ENCODE results near the gene DDX42. TPM values are rescaled to one million over a fixed set of nuclear protein-coding genes. Genes with fewer than 3 reads are reported as not detected.
A peak's percentile ranks its signal among the peaks of the same experiment; 100 is the strongest.

DDX42 gene
- total RNA-seq, 2 experiments from 2014 or later: 112 to 117 TPM

GRCh38 chr17:63800783-63801182 lies 26.8 kb downstream of the DDX42 start:
- Mint-ChIP-seq H3K4me1 (ENCODE audit: low read depth) (no peaks in the 10 kb centered on the region), H3K4me3 (no peak overlapping the region), H3K36me3 (ENCODE audit: low read depth) (peaks cover 91% of the 10 kb centered on the region), H3K27ac (no peak overlapping the region), H3K9me3 (no peaks in the 10 kb centered on the region), H3K27me3 (no peaks in the 10 kb centered on the region)
- no peak for DNase-seq
- no peak for TF ChIP-seq CTCF (IDR thresholded peaks at IDR 0.05)
- ChIA-PET POLR2A (no interaction called here), CTCF (interaction anchor here (1.8 to 2.6 kb wide), 2 partner anchors 9 to 48 kb away, joined by 6 read pairs; no protein-coding TSS in a partner anchor)
- ATAC-seq (ENCODE audit: poor library complexity): no peak
- peaks cover 87% of the 10 kb centered on the region for H3K36me3 ChIP-seq (ENCODE audit: insufficient read depth, low read length)
- intact Hi-C loops (cut with DNase I, micrococcal nuclease): no loop called here
- H3K27me3 ChIP-seq (ENCODE audit: control insufficient read depth in 1 of 2, insufficient read depth in 2 of 2, low read length in 2 of 2): no peaks in the 10 kb centered on the region
- H3K4me3 ChIP-seq (ENCODE audit: low read length): no peak overlapping the region
- no peaks in the 10 kb centered on the region for H3K4me1 ChIP-seq (ENCODE audit: insufficient read depth, low read length)
- no peak overlapping the region for H3K27ac ChIP-seq (ENCODE audit: low read depth in 1 of 2, low read length in 2 of 2)
- no peaks in the 10 kb centered on the region for H3K9me3 ChIP-seq (ENCODE audit: control insufficient read depth in 1 of 2, insufficient read depth in 1 of 2, low read length in 2 of 2)

DNA sequence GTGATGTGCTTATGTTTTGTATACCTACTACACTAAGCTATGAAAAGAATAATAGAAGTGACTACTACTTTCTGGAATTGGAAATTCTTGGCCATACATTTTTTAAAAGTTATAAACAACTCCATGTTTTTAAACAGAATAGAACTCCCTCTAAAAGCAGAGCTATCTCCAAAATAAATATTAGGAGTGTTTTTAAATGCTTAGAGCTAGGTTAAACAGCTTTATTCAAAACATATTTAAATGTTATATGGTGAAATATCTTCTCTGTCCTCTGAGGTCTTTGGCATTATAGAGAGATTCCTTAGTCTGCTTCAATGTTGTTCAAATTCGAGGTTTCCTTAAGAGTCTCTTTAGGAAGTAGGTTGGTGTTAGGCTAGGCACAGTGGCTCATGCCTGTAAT lies 30.4 kb downstream of the DDX42 start:
- peaks cover 89% of the 10 kb centered on the region for H3K36me3 ChIP-seq (ENCODE audit: insufficient read depth, low read length)
- H3K4me1 ChIP-seq (ENCODE audit: insufficient read depth, low read length): no peaks in the 10 kb centered on the region
- Mint-ChIP-seq H3K4me3 (no peak overlapping the region), H3K27ac (no peak overlapping the region), H3K4me1 (ENCODE audit: low read depth) (no peaks in the 10 kb centered on the region), H3K36me3 (ENCODE audit: low read depth) (peaks cover 88% of the 10 kb centered on the region), H3K9me3 (no peaks in the 10 kb centered on the region), H3K27me3 (no peaks in the 10 kb centered on the region)
- ATAC-seq (ENCODE audit: poor library complexity) (no peak), DNase-seq (no peak)
- no peak overlapping the region for H3K27ac ChIP-seq (ENCODE audit: low read depth in 1 of 2, low read length in 2 of 2)
- no peak for TF ChIP-seq CTCF (IDR thresholded peaks at IDR 0.05)
- no peaks in the 10 kb centered on the region for H3K27me3 ChIP-seq (ENCODE audit: control insufficient read depth in 1 of 2, insufficient read depth in 2 of 2, low read length in 2 of 2)
- intact Hi-C loops (cut with DNase I, micrococcal nuclease): no loop called here
- no peak overlapping the region for H3K4me3 ChIP-seq (ENCODE audit: low read length)
- POLR2A ChIA-PET: interaction anchor here (1.3 to 1.9 kb wide), 2 partner anchors 23 to 31 kb away, joined by 3 to 7 read pairs; partner anchors contain the start of genes CCDC47 and DDX42
- CTCF ChIA-PET: no interaction called here
- H3K9me3 ChIP-seq (ENCODE audit: control insufficient read depth in 1 of 2, insufficient read depth in 1 of 2, low read length in 2 of 2): no peaks in the 10 kb centered on the region

DNA sequence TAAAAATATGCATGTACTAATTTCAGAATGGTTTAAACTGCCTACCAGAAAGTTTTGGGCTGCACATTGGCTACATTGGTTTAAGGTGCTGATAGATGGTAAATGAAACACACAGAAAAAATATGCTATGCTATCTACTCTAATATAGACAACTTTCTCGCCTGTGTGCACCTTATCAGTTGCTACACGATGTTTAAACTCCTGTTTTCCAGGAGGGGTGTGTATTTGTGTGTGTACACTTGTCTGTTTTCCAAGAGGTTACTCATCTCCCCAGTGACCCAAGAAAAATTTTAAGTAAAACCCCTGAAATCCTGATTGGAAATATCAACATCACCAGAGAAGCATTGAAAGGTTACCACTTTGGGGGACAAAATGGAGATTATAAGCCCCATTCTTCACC lies 31.6 kb downstream of the DDX42 start:
- CTCF ChIA-PET: no interaction called here
- peaks cover 88% of the 10 kb centered on the region for H3K36me3 Mint-ChIP-seq (ENCODE audit: low read depth)
- no peak overlapping the region for H3K4me3 Mint-ChIP-seq
- DNase-seq (no peak), ATAC-seq (ENCODE audit: poor library complexity) (no peak)
- H3K4me1 Mint-ChIP-seq (ENCODE audit: low read depth): no peaks in the 10 kb centered on the region
- Histone ChIP-seq H3K27ac (ENCODE audit: low read depth in 1 of 2, low read length in 2 of 2) (no peak overlapping the region), H3K36me3 (ENCODE audit: insufficient read depth, low read length) (peaks cover 89% of the 10 kb centered on the region), H3K9me3 (ENCODE audit: control insufficient read depth in 1 of 2, insufficient read depth in 1 of 2, low read length in 2 of 2) (no peaks in the 10 kb centered on the region), H3K4me3 (ENCODE audit: low read length) (no peak overlapping the region), H3K27me3 (ENCODE audit: control insufficient read depth in 1 of 2, insufficient read depth in 2 of 2, low read length in 2 of 2) (no peaks in the 10 kb centered on the region), H3K4me1 (ENCODE audit: insufficient read depth, low read length) (no peaks in the 10 kb centered on the region)
- intact Hi-C loops (cut with DNase I, micrococcal nuclease): no loop called here
- H3K9me3 Mint-ChIP-seq: no peaks in the 10 kb centered on the region
- peak overlapping the region; percentile 24 for H3K27ac Mint-ChIP-seq
- H3K27me3 Mint-ChIP-seq: no peaks in the 10 kb centered on the region
- TF ChIP-seq CTCF (IDR thresholded peaks at IDR 0.05): no peak
- POLR2A ChIA-PET: interaction anchor here (1.3 kb wide), 1 partner anchor 24 kb away, joined by 3 read pairs; no protein-coding TSS in a partner anchor

Data from CD4-positive, alpha-beta T cell (primary cell).